Kidney (tissue), 14 donors: ENCODE data around the gene ATAD1. TPM values are rescaled to one million over a fixed set of nuclear protein-coding genes. Genes with fewer than 3 reads are reported as not detected.

ENCODE experiments used
- DNase-seq, 5 donors: peaks; one replicate each; pipeline ENCODE4 v3.0.0-alpha.2; 2013 to 2020
- FAIRE-seq: peaks from 2 replicates; lab custom pipeline; 2012; peaks lifted over from hg19 to GRCh38; lab: Jason Lieb, UNC
- H3K27ac ChIP-seq, 2 donors: one replicate each; pipeline ENCODE4 v1.7.0; 2013; ENCODE audit warnings: low read depth in 2 of 2, low read length in 2 of 2, inconsistent platforms in 1 of 2
- H3K27me3 ChIP-seq: one replicate; pipeline ENCODE4 v1.7.1; 2013; ENCODE audit warnings: low read length, inconsistent platforms; ENCODE audit not compliant: control insufficient read depth, insufficient read depth
- H3K36me3 ChIP-seq, 3 donors: one replicate each; pipeline versions ENCODE4 v1.7.0 to v1.7.1; 2013; ENCODE audit warnings: low read length in 3 of 3, control low read depth in 1 of 3, inconsistent platforms in 1 of 3; ENCODE audit not compliant: insufficient read depth in 3 of 3, control insufficient read depth in 2 of 3
- H3K4me1 ChIP-seq, 3 donors: one replicate each; pipeline versions ENCODE4 v1.7.0 to v1.7.1; 2013; ENCODE audit warnings: low read length in 3 of 3, inconsistent platforms in 1 of 3, low read depth in 1 of 3; ENCODE audit not compliant: control insufficient read depth in 2 of 3, insufficient read depth in 2 of 3
- H3K4me3 ChIP-seq, 3 donors: one replicate each; pipeline versions ENCODE4 v1.7.0 to v1.8.1; 2013; ENCODE audit warnings: low read length in 3 of 3, control low read depth in 1 of 3, inconsistent platforms in 1 of 3
- H3K9ac ChIP-seq, 3 donors: one replicate each; pipeline versions ENCODE4 v1.7.0 to v1.7.1; 2013; ENCODE audit warnings: low read length in 3 of 3, control low read depth in 1 of 3, inconsistent platforms in 1 of 3
- H3K9me3 ChIP-seq, 3 donors: one replicate each; pipeline versions ENCODE4 v1.7.0 to v1.7.1; 2013; ENCODE audit warnings: low read length in 3 of 3, control low read depth in 1 of 3, inconsistent platforms in 1 of 3; ENCODE audit not compliant: control insufficient read depth in 2 of 3, insufficient read depth in 1 of 3
- CTCF ChIP-seq: IDR thresholded peaks from 3 replicates; pipeline ENCODE4 v1.5.1; 2012; ENCODE audit warnings: mild to moderate bottlenecking, moderate library complexity, borderline replicate concordance; ENCODE audit not compliant: insufficient read depth; ENCODE audit errors: extremely low read depth
- intact Hi-C: fragments of 100-400 bp; cut with DNase I; formaldehyde crosslinking; loops from one replicate; pipeline ENCODE4 v1.11.1; 2022
- polyA plus RNA-seq: library from polyadenylated mRNA; stranded (reverse); fragments of 350-450 nt; fragmentation: Illumina TruSeq; extraction: RNeasy Lipid Tissue Mini Kit (QIAGEN cat#74804); gene quantifications from one replicate; pipeline ENCODE4 v1.2.3, GENCODE V29; 2014; ENCODE audit warnings: low read depth, low replicate concordance; ENCODE audit not compliant: insufficient read depth
- total RNA-seq: library from RNA; stranded (reverse); fragmentation: NEBNext Ultra II Directional; extraction: Animal tissue kit (Norgen Biotek cat#: 25700); gene quantifications from one replicate; pipeline ENCODE4 v1.2.1, GENCODE V29; 2021
- donor health status: control.
- donor health status: control.
- donor health status: control.
- donor health status: control.
- donor health status: control.
- donor health status: DM: yes; HTN: yes; CAD: no.
- donor health status: Normal renal cell carcinoma (clear cell type).

The ATAD1 gene
- total and polyA plus RNA-seq, 2 donors from 2014 or later = 22.0 to 57.3 TPM

- H3K9me3 ChIP-seq = no peaks in the 10 kb centered on the region
- peaks cover 0 to 13% (median 0%) of the 10 kb centered on the region in 3 donors for H3K36me3 ChIP-seq
- no peak overlapping the region for H3K9ac ChIP-seq
- TF ChIP-seq CTCF = no peak
- intact Hi-C loops = no loop called here
- H3K27ac ChIP-seq = no peak overlapping the region
- FAIRE-seq (no peak), DNase-seq (no peak)
- H3K4me1 ChIP-seq = no peaks in the 10 kb centered on the region
- H3K4me3 ChIP-seq = no peak overlapping the region
- H3K27me3 ChIP-seq = no peaks in the 10 kb centered on the region
These were observed 56.9 kb downstream of the ATAD1 start for GRCh38 chr10:87761153-87761552.

GRCh38 chr10:87760195-87760905 lies 57.7 kb downstream of the ATAD1 start:
- Histone ChIP-seq H3K4me1 (no peaks in the 10 kb centered on the region), H3K27ac (no peak overlapping the region), H3K36me3 (peaks cover 0 to 13% (median 2%) of the 10 kb centered on the region in 3 donors), H3K27me3 (no peaks in the 10 kb centered on the region), H3K9me3 (no peaks in the 10 kb centered on the region), H3K4me3 (no peak overlapping the region), H3K9ac (no peak overlapping the region)
- DNase-seq (no peak), FAIRE-seq (no peak)
- TF ChIP-seq CTCF = no peak
- intact Hi-C loops = no loop called here

- no peak overlapping the region for H3K27ac ChIP-seq
- H3K27me3 ChIP-seq = no peaks in the 10 kb centered on the region
- H3K4me3 ChIP-seq = no peak overlapping the region
- H3K36me3 ChIP-seq = peaks cover 0 to 13% (median 2%) of the 10 kb centered on the region in 3 donors
- DNase-seq (no peak), FAIRE-seq (no peak)
- no peaks in the 10 kb centered on the region for H3K4me1 ChIP-seq
- no peak overlapping the region for H3K9ac ChIP-seq
- intact Hi-C loops = no loop called here
- no peaks in the 10 kb centered on the region for H3K9me3 ChIP-seq
- TF ChIP-seq CTCF = no peak
These were observed 58.5 kb downstream of the ATAD1 start for GRCh38 chr10:87759551-87759950.
